GM12872 (cell line): ENCODE data around the gene CACNB1.

Source experiments
- CTCF ChIP-seq: IDR thresholded peaks from 3 replicates; pipeline ENCODE4 v1.5.1; 2011; ENCODE audit warnings: low read depth, mild to moderate bottlenecking, low read length, moderate library complexity; ENCODE audit not compliant: insufficient read depth

CACNB1 gene

GRCh38 chr17:39209317-39210092 is 12.0 kb upstream of the CACNB1 start:
- no peak for TF ChIP-seq CTCF

- no peak for TF ChIP-seq CTCF
Measured at GRCh38 chr17:39208893-39209292, 11.4 kb upstream of the CACNB1 start.

GRCh38 chr17:39208136-39208535 is 10.7 kb upstream of the CACNB1 start:
- TF ChIP-seq CTCF: no peak

GRCh38 chr17:39205112-39205526 is 7.7 kb upstream of the CACNB1 start:
- TF ChIP-seq CTCF: no peak

GRCh38 chr17:39204245-39204644 is 6.8 kb upstream of the CACNB1 start:
- TF ChIP-seq CTCF: no peak

GRCh38 chr17:39200957-39201510 is 3.6 kb upstream of the CACNB1 start:
- no peak for TF ChIP-seq CTCF

- no peak for TF ChIP-seq CTCF
Measured at GRCh38 chr17:39200070-39200879, 2.8 kb upstream of the CACNB1 start, which contains the start of gene RPL19. Gene RPL19 (plus strand): TSS chr17:39200283. CDS start chr17:39200345, 62 bp downstream.
